Endothelial cell of hepatic sinusoid (primary cell): ENCODE results near the gene DPYD.

Source experiments
- in situ Hi-C: cut with HindIII; loops from 2 replicates; pipeline ENCODE4 v1.10.0; 2017; ENCODE audit warnings: low sequenced_read_pairs

Gene DPYD

GRCh38 chr1:97630948-97631347, 289.9 kb downstream of the DPYD start:
- in situ Hi-C loops = no loop called here

DNA sequence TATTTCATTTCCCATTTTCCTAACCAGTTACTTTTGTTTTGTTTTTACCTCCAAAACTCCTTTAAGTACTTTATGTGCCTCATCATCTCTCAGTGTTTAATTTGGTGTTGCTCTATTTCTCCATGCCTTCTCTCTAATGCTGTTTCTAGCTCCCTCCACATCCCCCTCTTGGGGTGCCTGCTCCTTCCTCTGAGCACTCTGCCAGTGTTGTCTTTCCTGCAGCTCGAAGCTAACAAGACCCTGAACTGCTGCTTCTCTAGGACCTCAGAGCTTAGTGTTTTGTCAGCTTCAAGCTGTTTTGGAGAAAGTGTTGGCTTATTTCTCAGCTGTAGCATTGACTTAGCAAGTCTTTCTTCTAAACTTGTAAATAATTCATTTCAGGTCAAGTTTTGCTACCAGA, 290.6 kb downstream of the DPYD start:
- in situ Hi-C loops = no loop called here

DNA sequence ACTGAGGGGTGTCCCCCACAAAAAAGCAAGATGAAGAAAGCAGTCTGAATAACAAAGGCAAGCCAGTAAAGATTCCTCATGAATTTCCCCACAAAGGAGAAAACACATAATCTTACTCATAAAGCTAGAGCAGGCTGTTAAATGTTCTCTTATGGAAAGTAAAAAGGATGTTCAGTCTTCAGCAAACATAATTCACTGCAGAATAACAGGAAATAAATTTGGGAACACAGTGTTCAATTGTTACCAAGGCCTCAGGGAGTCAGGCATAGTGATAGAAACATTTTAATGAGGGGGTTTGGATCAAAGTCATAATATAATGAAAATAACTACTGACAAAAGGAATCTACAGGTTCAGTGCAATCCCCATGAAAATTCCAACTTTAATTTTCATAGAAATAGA, 297.6 kb downstream of the DPYD start:
- in situ Hi-C loops = no loop called here

DNA sequence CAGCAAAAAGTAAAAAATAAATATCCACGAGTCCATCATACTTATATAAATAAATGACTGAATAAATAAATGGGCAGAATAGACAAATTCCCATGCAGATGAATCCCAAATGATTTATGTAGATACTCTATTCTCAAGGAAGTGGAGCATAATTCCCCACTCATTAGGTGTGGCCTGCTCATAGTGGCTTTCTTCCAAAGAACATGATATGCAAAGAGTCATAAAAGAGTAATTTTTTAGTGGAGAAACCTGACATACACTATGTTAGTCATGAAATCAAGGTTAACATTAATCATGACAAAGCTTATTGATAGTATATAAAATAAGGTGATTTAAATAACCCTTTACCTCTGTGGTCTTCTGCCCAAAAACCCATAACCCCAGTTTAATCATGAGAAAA, 298.9 kb downstream of the DPYD start:
- in situ Hi-C loops = no loop called here

- in situ Hi-C loops = no loop called here
Observed at GRCh38 chr1:97619706-97620105, 301.1 kb downstream of the DPYD start.

DNA sequence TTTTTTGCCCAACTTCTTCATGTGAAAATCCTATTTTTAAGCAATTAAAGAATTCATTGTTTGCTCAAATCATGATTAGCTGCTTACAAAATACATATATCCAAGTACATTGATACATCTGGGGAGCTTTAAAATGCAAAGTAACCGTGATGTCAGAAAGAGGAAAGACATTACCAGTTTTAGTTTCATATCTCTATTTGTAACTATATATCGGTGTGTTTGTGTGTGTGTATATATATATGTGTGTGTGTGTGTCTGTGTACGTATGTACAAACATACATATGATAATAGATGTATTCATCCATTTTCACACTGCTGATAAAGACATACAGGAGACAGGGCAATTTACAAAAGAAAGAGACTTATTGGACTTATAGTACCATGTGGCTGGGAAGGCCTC, 310.1 kb downstream of the DPYD start:
- in situ Hi-C loops = no loop called here

GRCh38 chr1:97610102-97610501, 310.7 kb downstream of the DPYD start:
- in situ Hi-C loops = no loop called here

- in situ Hi-C loops = loop anchor here (5.0 kb wide), 1 partner anchor 61 kb away; no protein-coding TSS in a partner anchor
Observed at GRCh38 chr1:97608272-97608671, 312.6 kb downstream of the DPYD start.

DNA sequence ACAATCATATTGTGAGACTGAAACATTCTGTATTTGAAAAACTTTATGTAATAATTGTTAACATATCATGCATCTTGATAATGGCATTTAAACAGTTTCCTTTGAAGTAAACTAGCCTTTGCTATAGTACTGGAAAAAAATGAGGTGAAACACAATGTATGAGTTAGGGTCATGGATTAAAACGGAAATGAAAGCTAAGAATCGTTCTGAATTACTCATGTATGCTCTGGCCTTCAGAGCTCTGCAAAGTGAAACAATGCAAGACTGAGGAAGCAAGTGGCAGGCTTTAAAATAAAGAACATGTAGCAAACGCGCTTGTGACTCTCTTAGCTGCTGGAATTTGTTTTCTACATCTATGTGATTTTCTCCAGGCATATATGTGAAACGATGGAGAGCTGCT, 317.1 kb downstream of the DPYD start:
- in situ Hi-C loops = no loop called here

DNA sequence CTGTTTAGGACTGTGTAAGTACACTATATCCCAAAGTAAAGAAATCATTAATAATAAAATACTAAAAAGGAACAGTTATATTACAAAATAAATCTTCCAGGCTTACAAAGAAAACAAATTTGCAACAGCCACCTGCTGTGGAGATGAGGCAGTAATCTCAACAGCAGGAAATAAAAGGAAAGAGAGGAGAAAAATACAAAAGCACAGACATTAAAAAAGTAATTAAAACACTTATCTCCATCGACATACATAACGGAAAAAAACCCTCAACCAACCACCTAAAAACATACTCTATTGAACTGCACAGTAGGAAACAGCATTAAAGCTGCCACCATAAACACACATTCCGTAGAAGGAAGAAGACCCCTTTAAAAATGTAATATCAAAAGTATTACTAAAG, 317.6 kb downstream of the DPYD start:
- in situ Hi-C loops = no loop called here

DNA sequence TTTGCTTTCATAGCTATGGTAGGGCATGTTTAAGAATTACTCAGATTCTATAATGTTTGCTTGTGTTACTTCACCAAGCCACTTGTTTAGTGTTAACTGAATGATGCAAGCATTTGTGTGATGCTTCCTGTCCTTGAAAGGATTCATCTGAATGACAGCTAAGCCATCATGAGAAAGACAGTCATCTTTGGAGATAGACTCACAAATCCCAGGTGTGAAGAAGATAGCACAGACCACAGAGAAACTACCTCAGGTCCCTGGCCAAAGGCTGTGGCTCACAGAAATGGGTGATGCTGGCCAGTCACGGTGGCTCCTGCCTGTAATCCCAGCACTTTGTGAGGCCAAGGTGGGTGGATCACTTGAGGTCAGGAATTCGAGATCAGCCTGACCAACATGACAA, 321.4 kb downstream of the DPYD start:
- in situ Hi-C loops = no loop called here

GRCh38 chr1:97593192-97593591, 327.6 kb downstream of the DPYD start:
- in situ Hi-C loops = no loop called here

DNA sequence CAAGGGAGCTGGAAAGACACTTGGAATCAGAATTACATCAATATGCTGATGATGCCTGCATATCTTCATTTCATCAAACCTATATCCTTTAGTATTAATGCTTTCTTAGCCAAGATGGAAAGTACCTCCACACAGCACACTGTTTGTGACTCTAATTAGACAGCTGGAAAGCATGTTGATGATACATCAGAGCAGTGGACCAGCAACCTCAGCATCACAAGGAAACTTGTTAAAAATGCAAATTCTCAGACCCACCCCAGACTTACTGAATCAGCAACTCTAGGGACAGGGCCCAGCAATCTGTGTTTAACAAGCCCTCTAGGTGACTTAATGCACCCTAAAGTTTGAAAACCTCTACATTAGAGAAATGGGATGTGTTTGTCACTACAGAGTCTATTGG, 332.1 kb downstream of the DPYD start:
- in situ Hi-C loops = no loop called here

GRCh38 chr1:97581614-97582051, 339.2 kb downstream of the DPYD start:
- in situ Hi-C loops = no loop called here

DNA sequence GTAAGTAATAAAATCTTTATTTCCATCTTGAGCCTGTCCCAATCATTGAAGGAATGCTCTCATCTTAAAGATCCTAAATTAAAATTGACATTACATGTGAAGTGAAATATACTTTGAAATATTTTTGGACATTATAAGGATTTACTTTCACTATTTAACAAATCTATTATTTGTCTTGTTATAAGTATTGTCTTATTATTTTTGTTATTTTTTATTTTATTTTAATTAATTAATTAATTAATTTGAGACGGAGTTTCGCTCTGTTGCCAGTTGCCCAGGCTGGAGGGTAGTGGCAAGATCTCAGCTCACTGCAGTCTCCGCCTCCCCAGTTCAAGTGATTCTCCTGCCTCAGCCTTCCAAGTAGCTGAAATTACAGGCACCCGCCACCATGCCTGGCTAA, 343.2 kb downstream of the DPYD start:
- in situ Hi-C loops = no loop called here

DNA sequence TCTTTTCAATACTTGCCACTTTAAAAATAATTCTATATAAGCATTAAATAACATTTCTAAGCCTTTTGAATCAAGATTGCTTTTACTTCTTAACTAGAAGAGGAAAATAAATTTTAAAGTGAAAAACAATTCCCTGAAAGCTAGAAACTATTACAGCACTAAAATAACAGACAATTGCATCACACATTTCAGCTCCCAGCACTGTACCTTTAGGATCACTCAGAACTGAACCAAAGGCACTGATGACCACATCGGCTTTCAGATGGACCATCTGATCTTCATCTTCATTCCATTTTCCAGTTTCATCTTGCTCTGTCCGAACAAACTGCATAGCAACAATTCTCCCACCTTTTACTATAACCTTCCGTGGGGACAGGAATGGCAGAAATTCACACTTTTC, 347.3 kb downstream of the DPYD start:
- in situ Hi-C loops = no loop called here

- in situ Hi-C loops = no loop called here
Observed at GRCh38 chr1:97572561-97572960, 348.3 kb downstream of the DPYD start.

DNA sequence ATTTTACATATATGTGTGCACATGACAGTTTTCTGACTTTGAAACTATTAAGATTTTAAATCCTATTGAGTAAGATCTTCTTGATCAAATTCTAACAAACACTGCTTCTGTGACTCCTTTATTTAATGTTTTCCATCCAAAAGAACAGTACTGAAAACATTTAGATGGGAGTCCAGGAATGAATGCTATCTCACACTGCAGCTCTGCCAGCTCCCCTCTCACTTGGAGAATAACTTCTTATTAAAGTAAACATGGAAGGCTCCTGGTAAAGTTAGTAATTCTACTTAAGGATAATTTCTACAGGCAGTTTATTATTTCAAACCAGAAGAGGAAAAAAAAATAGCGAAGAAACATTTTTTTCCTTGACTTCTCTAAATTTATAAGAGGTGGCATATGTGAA, 349.1 kb downstream of the DPYD start:
- in situ Hi-C loops = no loop called here

DNA sequence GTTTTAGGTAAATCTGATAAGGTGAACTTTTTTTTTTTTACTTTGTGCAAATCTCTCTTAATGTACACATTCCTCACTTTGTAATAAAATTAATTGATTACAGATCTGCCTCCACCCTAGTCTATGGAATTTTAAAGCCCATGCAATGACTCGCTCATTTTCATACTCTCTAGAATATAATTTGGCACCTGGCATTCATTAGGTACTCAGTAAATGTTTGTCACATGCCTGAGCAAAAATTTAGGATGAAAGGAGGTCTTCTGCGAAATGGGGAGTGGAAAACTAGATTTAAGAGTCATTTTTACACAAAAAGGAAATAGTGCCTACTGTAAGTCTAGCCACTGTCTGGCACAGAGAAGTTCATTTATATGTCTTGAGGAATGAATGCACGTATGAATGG, 350.1 kb downstream of the DPYD start:
- in situ Hi-C loops = no loop called here

- in situ Hi-C loops = no loop called here
Observed at GRCh38 chr1:97567000-97567749, 353.7 kb downstream of the DPYD start.

- in situ Hi-C loops = no loop called here
Observed at GRCh38 chr1:97565886-97566285, 354.9 kb downstream of the DPYD start.

GRCh38 chr1:97563926-97564325, 356.9 kb downstream of the DPYD start:
- in situ Hi-C loops = no loop called here

DNA sequence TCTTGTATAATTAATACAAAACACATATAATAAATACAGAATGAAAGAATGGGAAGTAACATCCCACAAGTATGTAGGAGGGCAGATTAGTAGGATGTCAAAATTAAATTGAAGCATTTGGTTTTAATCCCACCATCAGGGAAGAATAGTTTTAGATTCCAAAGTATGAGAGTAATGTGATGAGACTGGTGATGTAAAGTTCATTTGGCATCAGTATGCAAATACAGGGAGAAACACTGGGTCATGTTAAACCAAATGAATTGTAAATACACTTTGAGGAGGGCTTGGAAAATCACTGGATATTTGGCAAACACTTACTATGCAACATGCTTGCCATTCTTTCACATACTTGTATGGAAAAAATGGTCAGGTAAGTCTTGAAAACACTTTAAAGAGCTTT, 358.8 kb downstream of the DPYD start:
- in situ Hi-C loops = no loop called here
